B cell (primary cell): Measurements from ENCODE around the gene MSL1. TPM values are rescaled to one million over a fixed set of nuclear protein-coding genes. Genes with fewer than 3 reads are reported as not detected.

Experiments used
- ATAC-seq: fragments of 200-7000 bp; cut with Tn5 transposase; one replicate; pipeline ENCODE4 v1.10.0; 2021; ENCODE audit warnings: low read depth, mild to moderate bottlenecking, moderate number of reproducible peaks, moderate library complexity
- CTCF ChIA-PET: fragments of 350-600 bp; sonication (Branson Sonifier 250); formaldehyde crosslinking; loops from one replicate; lab custom pipeline; 2021; ENCODE audit warnings: antibody characterized with exemption, inconsistent platforms; lab: Charles Lee
- POLR2A ChIA-PET: fragments of 350-600 bp; sonication (Branson Sonifier 250); formaldehyde crosslinking; loops from one replicate; lab custom pipeline; 2021; ENCODE audit warnings: antibody characterized with exemption; lab: Charles Lee
- DNase-seq: peaks from one replicate; pipeline ENCODE4 v3.0.0; 2013
- H2AFZ ChIP-seq: 2 replicates; pipeline ENCODE4 v1.6.1; 2012; ENCODE audit warnings: mild to moderate bottlenecking, low read depth, low read length; ENCODE audit not compliant: insufficient read depth, poor library complexity, severe bottlenecking
- H3K27ac ChIP-seq, 2 donors: 1 replicate in 1 of 2; 2 replicates in 1 of 2; pipeline ENCODE4 v1.5.1; 2012 to 2013; ENCODE audit warnings: low read length in 2 of 2, mild to moderate bottlenecking in 2 of 2, moderate library complexity in 1 of 2
- H3K27me3 ChIP-seq, 4 experiments: fragments of 200-600 bp in 1 of 4; sonication (generic) in 1 of 4; replicated peaks in 1 of 4; 1 replicate in 2 of 4; 2 replicates in 2 of 4; pipeline versions ENCODE4 v1.6.1 to v1.7.0; 2013 to 2016; ENCODE audit warnings: low read length in 3 of 4, mild to moderate bottlenecking in 2 of 4, mixed read lengths in 1 of 4, moderate library complexity in 1 of 4; ENCODE audit not compliant: insufficient read depth in 4 of 4, control insufficient read depth in 3 of 4; ENCODE audit errors: control extremely low read depth in 1 of 4
- H3K36me3 ChIP-seq, 2 experiments: replicated peaks in 1 of 2; 1 replicate in 1 of 2; 2 replicates in 1 of 2; pipeline versions ENCODE4 v1.6.1 to v1.7.1; 2013; ENCODE audit warnings: low read length in 1 of 2; ENCODE audit not compliant: insufficient read depth in 2 of 2, control insufficient read depth in 1 of 2; ENCODE audit errors: control extremely low read depth in 1 of 2, extremely low read depth in 1 of 2
- H3K4me1 ChIP-seq, 2 donors: fragments of 200-600 bp in 1 of 2; sonication (generic) in 1 of 2; 1 replicate in 1 of 2; 2 replicates in 1 of 2; pipeline versions ENCODE4 v1.5.1 to v1.6.1; 2013 to 2017; ENCODE audit warnings: low read length in 2 of 2; ENCODE audit not compliant: control insufficient read depth in 2 of 2, insufficient read depth in 2 of 2
- H3K4me2 ChIP-seq: replicated peaks from 2 replicates; pipeline ENCODE3; 2012; ENCODE audit warnings: mild to moderate bottlenecking, low read depth, low read length; ENCODE audit not compliant: poor library complexity, severe bottlenecking
- H3K4me3 ChIP-seq, 5 experiments: fragments of 200-600 bp in 1 of 5; sonication (generic) in 1 of 5; 1 replicate in 3 of 5; 2 replicates in 2 of 5; pipeline versions ENCODE4 v1.5.1 to v1.7.0; 2011 to 2016; ENCODE audit warnings: low read length in 4 of 5, mild to moderate bottlenecking in 4 of 5, low read depth in 2 of 5, control low read depth in 1 of 5, moderate library complexity in 1 of 5; ENCODE audit not compliant: insufficient read depth in 1 of 5; ENCODE audit errors: control extremely low read depth in 1 of 5, extremely low read depth in 1 of 5
- H3K79me2 ChIP-seq: fragments of 200-600 bp; sonication (generic); one replicate; pipeline ENCODE4 v1.6.0; 2016; ENCODE audit warnings: low read length; ENCODE audit not compliant: control insufficient read depth, insufficient read depth
- H3K9ac ChIP-seq: fragments of 200-600 bp; sonication (generic); 2 replicates; pipeline ENCODE4 v1.6.1; 2017; ENCODE audit warnings: mild to moderate bottlenecking, low read length, moderate library complexity
- H3K9me3 ChIP-seq, 3 donors: one replicate each; pipeline versions ENCODE4 v1.6.1 to v1.7.1; 2013; ENCODE audit warnings: low read length in 2 of 3; ENCODE audit not compliant: control insufficient read depth in 2 of 3, insufficient read depth in 1 of 3; ENCODE audit errors: control extremely low read depth in 1 of 3
- H4K20me1 ChIP-seq: 2 replicates; pipeline ENCODE4 v1.6.0; 2012; ENCODE audit warnings: mild to moderate bottlenecking, low read length; ENCODE audit not compliant: insufficient read depth, control insufficient read depth, poor library complexity, severe bottlenecking
- H3K27ac Mint-ChIP-seq: one replicate; pipeline ENCODE4 v1.8.0; 2021; ENCODE audit warnings: mixed read lengths
- H3K27me3 Mint-ChIP-seq: one replicate; pipeline ENCODE4 v1.8.0; 2021; ENCODE audit warnings: mixed read lengths
- H3K4me1 Mint-ChIP-seq: one replicate; pipeline ENCODE4 v1.8.0; 2021; ENCODE audit warnings: mixed read lengths
- H3K4me3 Mint-ChIP-seq: one replicate; pipeline ENCODE4 v1.8.0; 2021; ENCODE audit warnings: mixed read lengths
- H3K9me3 Mint-ChIP-seq: one replicate; pipeline ENCODE4 v1.8.0; 2022; ENCODE audit warnings: mixed read lengths; ENCODE audit not compliant: insufficient read depth
- EZH2 ChIP-seq: IDR thresholded peaks from 2 replicates; pipeline ENCODE4 v1.6.1; 2012; ENCODE audit warnings: borderline replicate concordance, low read depth, mild to moderate bottlenecking, moderate library complexity, low read length; ENCODE audit not compliant: insufficient read depth, poor library complexity, severe bottlenecking
- WGBS: methylation state at CpG from one replicate; pipeline ENCODE4 v1.1.5; 2013; ENCODE audit warnings: missing lambda C conversion rate; ENCODE audit not compliant: insufficient coverage; 5-methylcytosine and 5-hydroxymethylcytosine counted together
- intact Hi-C: fragments of 100-400 bp; cut with micrococcal nuclease; formaldehyde crosslinking; loops from one replicate; pipeline ENCODE4 v1.10.0; 2022
- polyA plus RNA-seq: library from polyadenylated mRNA; depleted of rRNA; stranded (reverse); fragments of >200 nt; gene quantifications from 2 replicates; pipeline ENCODE4 v1.2.3, GENCODE V29; 2012
- total RNA-seq, 2 donors: library from RNA; stranded (reverse); fragments of 120-200 nt in 1 of 2; gene quantifications; 1 replicate in 1 of 2; 2 replicates in 1 of 2; pipeline versions ENCODE4 v1.2.3 to v1.2.4, GENCODE V29; 2013 to 2022
- TF ChIP-seq, protein P1 (sequence below): fragments of 200-600 bp; IDR thresholded peaks from one replicate; pipeline ENCODE4 v1.8.0; 2022; ENCODE audit warnings: antibody characterized with exemption, mild to moderate bottlenecking

Gene MSL1
- total and polyA plus RNA-seq, 2 donors (not counting 1 experiment from before 2014, with no cell fraction given): 80.1 to 129 TPM

GRCh38 chr17:40178021-40178601, 56.3 kb downstream of the MSL1 start:
- CTCF ChIA-PET: interaction anchor here (0.6 to 3.5 kb wide), 4 partner anchors 9 to 151 kb away, joined by 3 to 17 read pairs (median 4); no protein-coding TSS in a partner anchor
- peak overlapping the region; percentile 66 for H3K9ac ChIP-seq
- H2AFZ ChIP-seq: peak overlapping the region; percentile 63
- TF ChIP-seq EZH2: no peak
- TF ChIP-seq, protein P1, sequence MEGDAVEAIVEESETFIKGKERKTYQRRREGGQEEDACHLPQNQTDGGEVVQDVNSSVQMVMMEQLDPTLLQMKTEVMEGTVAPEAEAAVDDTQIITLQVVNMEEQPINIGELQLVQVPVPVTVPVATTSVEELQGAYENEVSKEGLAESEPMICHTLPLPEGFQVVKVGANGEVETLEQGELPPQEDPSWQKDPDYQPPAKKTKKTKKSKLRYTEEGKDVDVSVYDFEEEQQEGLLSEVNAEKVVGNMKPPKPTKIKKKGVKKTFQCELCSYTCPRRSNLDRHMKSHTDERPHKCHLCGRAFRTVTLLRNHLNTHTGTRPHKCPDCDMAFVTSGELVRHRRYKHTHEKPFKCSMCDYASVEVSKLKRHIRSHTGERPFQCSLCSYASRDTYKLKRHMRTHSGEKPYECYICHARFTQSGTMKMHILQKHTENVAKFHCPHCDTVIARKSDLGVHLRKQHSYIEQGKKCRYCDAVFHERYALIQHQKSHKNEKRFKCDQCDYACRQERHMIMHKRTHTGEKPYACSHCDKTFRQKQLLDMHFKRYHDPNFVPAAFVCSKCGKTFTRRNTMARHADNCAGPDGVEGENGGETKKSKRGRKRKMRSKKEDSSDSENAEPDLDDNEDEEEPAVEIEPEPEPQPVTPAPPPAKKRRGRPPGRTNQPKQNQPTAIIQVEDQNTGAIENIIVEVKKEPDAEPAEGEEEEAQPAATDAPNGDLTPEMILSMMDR: no peak
- POLR2A ChIA-PET: no interaction called here
- intact Hi-C loops: no loop called here
- H3K4me1 ChIP-seq: peaks cover 17% of the 10 kb centered on the region in 2 donors
- peaks cover 11% of the 10 kb centered on the region for H3K4me1 Mint-ChIP-seq
- no peaks in the 10 kb centered on the region for H3K9me3 Mint-ChIP-seq
- DNase-seq: peak; percentile 40
- WGBS: 21% methylated on average over 32 of the region's 46 CpGs
- no peaks in the 10 kb centered on the region for H3K27me3 Mint-ChIP-seq
- H3K27ac Mint-ChIP-seq: no peak overlapping the region
- H3K9me3 ChIP-seq: no peaks in the 10 kb centered on the region
- H3K27ac ChIP-seq: no peak overlapping the region
- H3K79me2 ChIP-seq: peaks cover 5% of the 10 kb centered on the region
- H3K4me2 ChIP-seq: peak overlapping the region; percentile 100
- peak overlapping the region in 3 of 5 experiments; percentile 57 to 66 (median 61) for H3K4me3 ChIP-seq
- peaks cover 0 to 10% of the 10 kb centered on the region in 2 experiments for H3K36me3 ChIP-seq
- peak overlapping the region; percentile 59 for H3K4me3 Mint-ChIP-seq
- no peak for ATAC-seq
- H3K27me3 ChIP-seq: peaks cover 0 to 7% (median 2%) of the 10 kb centered on the region in 4 experiments
- peaks cover 11% of the 10 kb centered on the region for H4K20me1 ChIP-seq

DNA sequence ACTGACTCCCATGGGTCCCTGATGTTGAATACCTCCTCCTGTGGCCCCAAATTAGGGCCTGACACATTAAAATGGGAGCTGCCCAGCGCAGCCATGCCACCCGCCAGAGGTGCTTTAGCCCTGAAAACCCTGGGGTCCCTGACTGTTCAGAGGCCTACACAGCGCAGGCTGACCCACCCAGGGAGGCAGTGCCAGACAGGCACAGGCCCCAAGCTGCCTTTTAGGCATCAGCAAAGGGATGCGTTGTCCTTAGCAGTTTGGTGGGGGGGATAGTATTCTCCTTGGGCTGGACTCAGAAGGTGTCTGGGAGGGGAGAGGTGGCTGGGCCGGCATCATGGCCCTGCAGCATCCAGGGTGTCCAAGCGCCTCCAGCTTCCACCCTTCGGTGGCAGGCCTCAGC, 56.9 kb downstream of the MSL1 start:
- peak overlapping the region; percentile 100 for H3K4me2 ChIP-seq
- no peaks in the 10 kb centered on the region for H3K27me3 Mint-ChIP-seq
- intact Hi-C loops: no loop called here
- H4K20me1 ChIP-seq: peaks cover 11% of the 10 kb centered on the region
- H3K27ac ChIP-seq: no peak overlapping the region
- 99% methylated on average over 7 of the region's 7 CpGs for WGBS
- H3K36me3 ChIP-seq: peaks cover 0 to 4% of the 10 kb centered on the region in 2 experiments
- H3K27me3 ChIP-seq: peaks cover 0 to 7% (median 2%) of the 10 kb centered on the region in 4 experiments
- H3K4me1 Mint-ChIP-seq: peaks cover 11% of the 10 kb centered on the region
- no peaks in the 10 kb centered on the region for H3K9me3 ChIP-seq
- H3K79me2 ChIP-seq: peaks cover 5% of the 10 kb centered on the region
- POLR2A ChIA-PET: no interaction called here
- no peak for TF ChIP-seq EZH2
- TF ChIP-seq, protein P1: no peak
- no peak overlapping the region for H2AFZ ChIP-seq
- H3K4me1 ChIP-seq: peaks cover 17% of the 10 kb centered on the region in 2 donors
- H3K9me3 Mint-ChIP-seq: no peaks in the 10 kb centered on the region
- DNase-seq: no peak
- no peak overlapping the region for H3K9ac ChIP-seq
- no peak overlapping the region for H3K4me3 ChIP-seq
- ATAC-seq: no peak
- CTCF ChIA-PET: interaction anchor here (0.6 to 3.5 kb wide), 5 partner anchors 10 to 151 kb away, joined by 3 to 17 read pairs (median 4); no protein-coding TSS in a partner anchor
- peak overlapping the region; percentile 59 for H3K4me3 Mint-ChIP-seq
- no peak overlapping the region for H3K27ac Mint-ChIP-seq
